DMS153 (cell line): Measurements from ENCODE around the gene DIP2A.
"Not testable (repeated sequence)": the region's sequence is repeated elsewhere in the genome, so short reads cannot be mapped to it uniquely, and the experiment has no call there.

Experiments
- DNase-seq: peaks from one replicate; lab custom pipeline; 2025; lab: John Stamatoyannopoulos, UW

DIP2A gene

GRCh38 chr21:46483300-46484295, 24.9 kb downstream of the DIP2A start:
- DNase-seq, result no peak

DNA sequence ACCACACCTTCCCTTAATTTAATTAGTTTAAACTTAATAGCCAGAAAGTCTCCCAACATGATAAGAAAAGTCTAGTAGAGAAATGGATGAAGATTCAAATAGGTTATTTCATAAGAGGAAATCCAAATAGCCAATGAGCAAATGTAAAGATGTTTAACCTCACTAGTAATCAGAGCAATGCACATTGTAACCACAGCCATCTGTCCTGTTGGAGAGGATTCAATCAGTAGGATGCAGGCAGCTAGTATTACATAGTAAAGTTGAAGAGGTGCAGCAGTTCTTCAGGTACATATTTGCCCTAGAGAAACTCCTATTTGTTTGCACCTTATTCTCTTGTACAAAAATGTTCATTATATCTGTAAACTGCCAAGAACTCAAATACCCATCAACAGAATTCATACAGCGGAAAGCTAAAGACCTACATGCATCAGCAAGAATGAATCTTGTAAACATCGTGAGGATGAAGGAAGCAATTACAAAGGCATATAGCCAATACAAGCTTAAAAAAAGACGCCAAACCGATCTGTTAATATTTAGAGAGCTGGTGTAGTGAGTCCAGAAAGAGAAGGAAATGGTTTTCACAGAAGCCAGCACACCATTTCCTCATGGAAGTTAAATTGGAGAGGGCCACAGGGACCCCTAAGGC, 27.9 kb downstream of the DIP2A start:
- no peak for DNase-seq

GRCh38 chr21:46489162-46489663, 30.5 kb downstream of the DIP2A start:
- no peak for DNase-seq

DNA sequence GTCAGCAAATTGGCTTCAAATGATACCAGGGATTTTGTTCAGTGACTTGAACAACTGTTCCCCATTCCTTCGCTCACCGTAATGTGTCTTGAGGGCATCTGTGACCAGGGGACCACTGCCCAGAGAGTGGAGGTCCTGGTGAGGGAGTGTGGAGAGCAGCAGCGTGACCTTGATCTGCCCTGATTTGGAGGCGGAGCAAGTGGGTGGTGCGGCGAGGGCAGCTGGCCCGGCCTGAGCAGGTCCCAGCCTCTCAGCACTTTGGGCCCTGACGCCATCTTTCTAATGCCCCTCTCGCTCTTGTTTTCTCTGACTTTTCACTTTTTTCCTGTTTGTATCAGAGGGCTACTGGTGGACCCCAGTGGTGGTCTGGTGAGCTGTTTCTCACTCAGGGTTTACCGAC, 31.1 kb downstream of the DIP2A start:
- DNase-seq, result no peak

DNA sequence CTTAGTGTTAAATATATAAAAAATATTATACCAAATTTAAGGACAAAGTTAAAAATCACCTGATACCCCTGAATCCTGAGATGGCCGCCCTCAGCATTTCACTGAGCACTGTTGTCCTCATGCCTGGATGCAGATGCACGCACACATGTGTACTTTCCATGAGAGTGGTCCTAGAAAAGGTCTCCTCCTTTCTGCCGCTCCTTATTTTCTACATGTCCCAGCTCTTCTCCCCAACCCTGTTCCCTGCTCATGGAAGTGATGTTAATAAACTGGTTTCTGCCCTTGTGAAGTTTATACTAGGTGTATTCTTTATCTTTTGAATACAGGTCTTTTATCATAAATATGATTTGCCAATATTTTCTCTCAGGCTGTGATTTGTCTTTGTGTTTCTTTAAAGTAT, 32.9 kb downstream of the DIP2A start:
- no peak for DNase-seq

- DNase-seq, result no peak
Observed at GRCh38 chr21:46492851-46493250, 34.2 kb downstream of the DIP2A start.

DNA sequence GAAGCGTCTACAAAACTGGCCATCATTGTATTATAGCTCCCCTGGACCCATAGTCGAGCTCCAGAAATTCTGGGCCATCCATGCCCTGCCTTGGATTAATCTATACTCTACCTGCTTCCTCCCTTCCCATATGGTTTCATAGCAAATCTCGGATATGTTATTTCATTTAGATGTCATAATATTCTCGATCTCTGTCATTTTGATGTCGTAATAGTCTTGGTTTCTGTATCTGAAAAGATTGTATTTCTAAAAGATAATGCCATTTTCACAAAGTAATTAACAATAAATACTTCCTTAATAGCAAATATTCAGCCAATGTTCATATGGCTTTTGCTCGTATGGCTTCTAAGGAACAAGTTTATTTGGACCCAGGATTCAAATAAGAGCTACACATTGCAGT, 35.1 kb downstream of the DIP2A start:
- DNase-seq, result no peak

DNA sequence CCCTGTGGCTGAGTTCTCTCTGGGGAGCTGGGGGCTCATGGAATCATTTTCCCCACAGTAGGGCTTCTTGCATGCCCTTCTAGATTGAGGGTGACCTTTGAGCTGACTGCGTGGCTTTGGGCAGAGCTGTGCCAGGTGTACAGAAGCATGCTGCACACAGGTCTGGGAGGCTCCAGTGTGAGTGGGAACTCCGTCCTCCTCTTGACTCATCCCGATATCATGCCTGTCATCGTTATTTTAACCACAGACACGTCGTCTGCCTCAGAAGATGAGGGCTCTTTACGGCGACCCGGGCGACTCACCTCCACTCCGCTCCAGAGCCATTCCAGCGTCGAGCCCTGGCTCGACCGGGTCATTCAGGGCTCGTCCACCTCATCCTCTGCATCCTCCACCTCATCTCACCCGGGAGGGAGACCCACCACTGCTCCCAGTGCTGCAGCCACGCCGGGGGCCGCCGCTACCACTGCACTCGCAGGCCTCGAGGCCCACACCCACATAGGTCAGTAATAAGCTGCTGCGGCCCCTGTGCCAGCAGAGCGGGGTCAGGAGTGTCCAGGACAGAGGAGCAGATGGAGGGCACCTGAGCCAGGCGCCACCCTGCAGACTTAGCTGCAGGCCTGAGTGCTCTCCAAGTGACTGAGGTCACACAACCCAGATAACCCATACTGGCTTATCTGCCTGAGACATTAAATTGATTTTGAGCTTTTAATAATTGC, 39.8 kb downstream of the DIP2A start:
- DNase-seq, result no peak

DNA sequence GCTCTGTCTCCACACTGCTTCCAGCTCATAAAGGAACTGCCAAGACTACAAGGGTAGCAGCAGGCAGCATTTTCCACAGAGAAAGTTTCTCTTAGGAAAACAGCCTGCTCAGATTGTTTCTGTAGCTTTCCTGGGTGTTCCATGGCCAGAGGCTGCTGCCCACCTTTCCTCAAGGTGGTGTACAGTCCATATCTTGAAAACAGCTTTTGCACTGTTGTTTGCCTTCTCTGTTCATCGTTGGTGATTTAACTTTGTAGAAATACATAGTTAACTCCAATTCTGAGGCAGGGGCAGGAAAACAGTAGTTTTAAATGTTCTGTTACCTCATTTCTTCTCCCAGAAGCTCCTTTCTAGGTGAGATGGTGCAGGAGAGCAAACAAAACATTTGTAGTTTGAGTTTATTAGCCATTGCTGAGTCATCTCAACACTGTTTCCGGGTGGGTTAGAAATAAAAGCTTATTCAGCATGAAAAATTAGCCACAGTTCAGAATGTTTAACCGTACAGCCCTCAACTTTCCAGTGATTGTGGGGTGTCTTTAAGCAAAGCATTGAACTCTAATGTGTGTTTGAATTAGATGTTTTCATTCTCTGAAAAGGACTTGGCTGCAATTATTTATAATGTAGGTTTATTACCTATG, 41.7 kb downstream of the DIP2A start:
- peak; percentile 20 for DNase-seq

- DNase-seq, result no peak
Observed at GRCh38 chr21:46503922-46504550, 45.3 kb downstream of the DIP2A start.

DNA sequence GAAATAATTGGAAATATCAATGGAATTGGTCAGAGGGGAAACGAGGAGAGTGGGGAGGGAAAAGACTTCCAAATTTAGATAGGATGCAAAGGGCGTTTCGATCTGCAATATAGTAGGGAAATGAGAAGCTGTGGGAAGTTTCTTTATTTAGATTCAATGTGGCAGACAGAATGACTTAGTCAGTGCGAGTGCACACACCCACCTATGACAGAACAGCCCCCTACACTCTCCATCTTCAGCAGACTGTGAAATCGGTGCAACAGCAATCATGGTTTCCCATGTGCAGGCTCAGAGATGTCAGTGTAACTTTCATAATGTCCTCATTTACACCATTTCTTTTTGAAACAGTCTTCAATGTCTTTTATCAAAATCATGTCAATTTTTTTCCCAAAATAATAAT, 46.0 kb downstream of the DIP2A start:
- DNase-seq, result no peak

DNA sequence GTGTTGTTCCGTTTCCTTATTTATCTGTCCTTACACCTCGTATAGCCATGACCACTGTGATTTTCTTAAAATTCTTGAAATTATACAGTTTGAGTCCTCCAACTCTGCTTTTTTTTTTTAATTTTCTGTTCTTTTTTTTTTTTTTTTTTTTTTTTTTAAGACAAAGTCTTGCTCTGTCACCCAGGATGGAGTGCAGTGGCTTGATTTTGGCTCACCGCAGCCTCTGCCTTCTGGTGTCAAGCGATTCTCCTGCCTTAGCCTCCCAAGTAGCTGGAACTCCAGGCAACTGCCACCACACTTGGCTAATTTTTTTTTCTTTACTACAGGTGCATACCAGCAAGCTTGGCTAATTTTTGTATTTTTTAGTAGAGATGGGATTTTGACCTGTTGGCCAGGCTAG, 48.9 kb downstream of the DIP2A start:
- DNase-seq, result no peak

- DNase-seq, result peak; percentile 70
Observed at GRCh38 chr21:46509741-46510502, 51.2 kb downstream of the DIP2A start.

DNA sequence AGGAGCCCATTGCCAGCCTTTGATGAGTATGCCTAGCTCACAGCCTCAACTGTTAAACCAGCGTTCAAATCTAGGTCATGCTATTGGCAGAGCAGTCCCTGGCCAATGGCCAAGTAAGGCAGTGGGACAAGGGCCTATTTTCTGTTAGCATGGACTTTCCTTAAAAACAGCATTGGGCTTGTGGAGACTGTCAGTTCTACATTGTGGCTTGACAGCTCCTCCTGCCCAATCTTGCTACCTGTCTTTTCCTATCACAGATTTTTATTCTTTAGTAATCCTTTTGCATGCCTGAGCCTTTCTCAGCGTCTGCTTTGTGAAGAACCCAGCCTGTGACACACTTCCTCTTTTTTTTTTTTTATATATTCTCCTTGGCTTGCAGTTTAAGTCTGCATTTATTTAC, 56.4 kb downstream of the DIP2A start:
- DNase-seq, result no peak

- no peak for DNase-seq
Observed at GRCh38 chr21:46516068-46516467, 57.4 kb downstream of the DIP2A start.

- no peak for DNase-seq
Observed at GRCh38 chr21:46517361-46517760, 58.7 kb downstream of the DIP2A start.

- no peak for DNase-seq
Observed at GRCh38 chr21:46518983-46519583, 60.4 kb downstream of the DIP2A start.

DNA sequence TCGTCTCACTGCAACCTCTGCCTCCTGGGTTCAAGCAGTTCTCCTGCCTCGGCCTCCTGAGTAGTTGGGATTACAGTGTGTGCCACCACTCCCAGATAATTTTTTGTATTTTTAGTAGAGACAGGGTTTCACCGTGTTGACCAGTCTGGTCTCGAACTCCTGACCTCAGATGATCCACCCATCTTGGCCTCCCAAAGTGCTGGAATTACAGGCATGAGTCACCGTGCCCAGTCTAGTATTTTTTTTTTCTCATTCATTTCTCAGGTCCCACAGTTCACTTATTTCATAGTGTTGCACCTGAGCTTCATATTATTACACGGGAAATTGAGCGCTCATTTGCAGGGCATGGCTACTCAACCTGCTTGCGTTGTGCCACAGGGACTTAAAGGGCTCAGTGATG, 68.7 kb downstream of the DIP2A start:
- DNase-seq, result not testable (repeated sequence)

DNA sequence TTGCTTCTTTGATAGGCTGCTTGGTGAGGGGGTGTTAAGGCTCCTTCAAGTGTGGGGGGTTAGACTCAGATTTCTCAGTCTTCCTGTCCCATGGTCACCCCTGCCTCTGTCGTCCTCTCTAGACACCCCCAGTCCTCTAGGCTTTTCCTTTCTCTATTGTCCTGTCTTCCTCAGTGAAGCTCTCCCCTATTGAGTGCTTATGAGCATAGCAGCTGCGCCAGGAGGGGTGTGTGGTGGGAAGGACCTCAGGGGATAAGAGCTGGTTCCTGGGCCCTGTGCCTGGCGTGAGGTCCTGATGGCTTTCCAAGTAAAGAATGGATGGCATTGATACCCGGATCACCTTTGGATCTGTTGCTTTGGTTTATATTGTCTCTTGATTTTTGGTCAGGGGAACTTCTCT, 69.1 kb downstream of the DIP2A start:
- DNase-seq, result no peak

- no peak for DNase-seq
Observed at GRCh38 chr21:46532080-46532479, 73.4 kb downstream of the DIP2A start.
